Panc1 (cell line): ENCODE measurements around the gene NHSL1. TPM values are rescaled to one million over a fixed set of nuclear protein-coding genes. Genes with fewer than 3 reads are reported as not detected.

Source experiments
- ATAC-seq: fragments of 200-7000 bp; cut with Tn5 transposase; 2 replicates; pipeline ENCODE4 v1.9.1; 2020; ENCODE audit warnings: mild to moderate bottlenecking, moderate library complexity
- BruUV-seq: library from RNA; stranded (reverse); fragments of 400-500 nt; replicated peaks from 2 replicates; lab custom pipeline; 2021; lab: Mats Ljungman, UMichigan
- CTCF ChIA-PET: fragments of 300-600 bp; sonication (Branson Sonifier 250); formaldehyde crosslinking; loops from one replicate; lab custom pipeline; 2022; ENCODE audit warnings: antibody characterized with exemption; lab: Charles Lee
- POLR2A ChIA-PET: fragments of 300-600 bp; sonication (Branson Sonifier 250); formaldehyde crosslinking; loops from one replicate; lab custom pipeline; 2022; ENCODE audit warnings: antibody characterized with exemption; lab: Charles Lee
- DNase-seq: peaks from one replicate; pipeline ENCODE4 v3.0.0-alpha.2; 2010; ENCODE audit warnings: low read depth, low spot score
- H3K27ac ChIP-seq: 2 replicates; pipeline ENCODE4 v1.5.1; 2011; ENCODE audit warnings: mild to moderate bottlenecking, low read length, inconsistent platforms
- H3K27me3 ChIP-seq: fragments of 200-500 bp; sonication (Bioruptor generic); 2 replicates; pipeline ENCODE4 v1.6.0; 2014; ENCODE audit warnings: low read length, inconsistent platforms; ENCODE audit not compliant: control insufficient read depth, insufficient read depth
- H3K36me3 ChIP-seq: fragments of 200-500 bp; sonication (Bioruptor generic); 2 replicates; pipeline ENCODE4 v1.5.1; 2014; ENCODE audit warnings: inconsistent platforms, mild to moderate bottlenecking, low read length, moderate library complexity; ENCODE audit not compliant: control insufficient read depth, insufficient read depth
- H3K4me1 ChIP-seq: 2 replicates; pipeline ENCODE4 v1.5.1; 2011; ENCODE audit warnings: inconsistent platforms, mild to moderate bottlenecking, low read length, moderate library complexity; ENCODE audit not compliant: control insufficient read depth, insufficient read depth
- H3K4me3 ChIP-seq, 2 experiments: 2 replicates each; pipeline ENCODE4 v1.5.1; 2011 to 2012; ENCODE audit warnings: low read depth in 2 of 2, low read length in 2 of 2, mild to moderate bottlenecking in 2 of 2, inconsistent platforms in 1 of 2, moderate library complexity in 1 of 2
- H3K9me3 ChIP-seq: fragments of 200-500 bp; sonication (Bioruptor generic); 2 replicates; pipeline ENCODE4 v1.5.1; 2014; ENCODE audit warnings: low read depth, mild to moderate bottlenecking, inconsistent platforms, low read length, moderate library complexity; ENCODE audit not compliant: control insufficient read depth, insufficient read depth
- CTCF ChIP-seq: fragments of 450-650 bp; IDR thresholded peaks from 2 replicates; pipeline ENCODE4 v1.5.1; 2017; ENCODE audit warnings: mild to moderate bottlenecking
- POLR2AphosphoS5 ChIP-seq: IDR thresholded peaks from 2 replicates; pipeline ENCODE4 v1.6.1; 2012; ENCODE audit warnings: mild to moderate bottlenecking, low read depth, low read length, moderate library complexity
- REST ChIP-seq, 2 experiments: IDR thresholded peaks; 2 replicates each; pipeline ENCODE4 v1.6.1; 2011 to 2012; ENCODE audit warnings: low read depth in 2 of 2, control low read depth in 1 of 2, low read length in 1 of 2, mild to moderate bottlenecking in 1 of 2, moderate library complexity in 1 of 2; ENCODE audit not compliant: insufficient read depth in 1 of 2
- SIN3A ChIP-seq: IDR thresholded peaks from 2 replicates; pipeline ENCODE4 v1.6.1; 2012; ENCODE audit warnings: low read depth, mild to moderate bottlenecking, low read length, moderate library complexity, borderline replicate concordance; ENCODE audit not compliant: insufficient read depth
- TCF7L2 ChIP-seq: IDR thresholded peaks from 2 replicates; pipeline ENCODE4 v1.6.1; 2011; ENCODE audit warnings: mild to moderate bottlenecking, low read depth, low read length, inconsistent platforms
- in situ Hi-C: cut with HindIII; loops from 2 replicates; pipeline ENCODE4 v1.10.0; 2016; ENCODE audit warnings: low sequenced_read_pairs, low pct_unique_long_range_greater_than_20kb
- intact Hi-C: fragments of 100-400 bp; cut with micrococcal nuclease; formaldehyde crosslinking; loops from one replicate; pipeline ENCODE4 v1.10.0; 2022; ENCODE audit not compliant: unreplicated experiment
- total RNA-seq: library from RNA; stranded (reverse); gene quantifications from one replicate; pipeline ENCODE4 v1.2.1, GENCODE V29; 2021; ENCODE audit not compliant: unreplicated experiment

The NHSL1 gene
- total RNA-seq, 1 experiment from 2014 or later, result 20.6 TPM

DNA sequence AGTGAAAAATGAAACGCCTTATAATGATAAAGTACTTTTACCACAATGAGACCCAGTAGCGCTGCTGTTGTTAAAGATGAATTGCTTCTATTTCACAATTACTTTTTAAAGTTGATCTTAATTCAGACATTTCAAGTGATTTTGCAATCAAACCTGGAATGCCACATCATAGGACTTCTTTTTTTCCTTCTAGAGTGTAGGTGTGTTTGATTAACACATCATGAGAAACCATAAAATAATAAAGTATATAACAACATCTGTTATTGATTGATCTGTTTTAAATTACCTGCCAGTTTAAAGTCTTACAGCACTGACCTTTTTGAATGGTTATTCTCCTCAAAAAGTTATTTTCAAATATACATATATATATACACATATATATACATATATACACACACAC, 56.6 kb downstream of the NHSL1 start:
- Histone ChIP-seq H3K4me3 (no peak overlapping the region), H3K4me1 (no peaks in the 10 kb centered on the region), H3K36me3 (no peaks in the 10 kb centered on the region; the same call in 1 of the 2 replicates), H3K27me3 (no peaks in the 10 kb centered on the region), H3K27ac (no peak overlapping the region), H3K9me3 (no peaks in the 10 kb centered on the region)
- POLR2A ChIA-PET, result no interaction called here
- CTCF ChIA-PET, result no interaction called here
- in situ Hi-C loops (no loop called here), intact Hi-C loops (no loop called here)
- TF ChIP-seq POLR2AphosphoS5, result no peak
- TF ChIP-seq REST (IDR thresholded peaks at IDR 0.05; ENCODE audit: insufficient read depth in 1 of 2, low read depth in 2 of 2, low read length in 1 of 2), result no peak
- TF ChIP-seq TCF7L2, result no peak
- TF ChIP-seq CTCF, result no peak
- no peak for TF ChIP-seq SIN3A
- DNase-seq, result no peak
- no peak for ATAC-seq
- BruUV-seq, result no TSS peak

GRCh38 chr6:138441965-138442364, 57.3 kb downstream of the NHSL1 start:
- TF ChIP-seq TCF7L2 (no peak), SIN3A (no peak), CTCF (no peak), POLR2AphosphoS5 (no peak), REST (IDR thresholded peaks at IDR 0.05; ENCODE audit: insufficient read depth in 1 of 2, low read depth in 2 of 2, low read length in 1 of 2) (no peak)
- no peaks in the 10 kb centered on the region for H3K4me1 ChIP-seq
- intact Hi-C loops, result no loop called here
- ChIA-PET POLR2A (no interaction called here), CTCF (no interaction called here)
- ATAC-seq, result no peak
- H3K9me3 ChIP-seq, result no peaks in the 10 kb centered on the region
- no TSS peak for BruUV-seq
- H3K27ac ChIP-seq, result no peak overlapping the region
- in situ Hi-C loops, result no loop called here
- H3K4me3 ChIP-seq, result no peak overlapping the region
- DNase-seq, result no peak
- H3K27me3 ChIP-seq, result no peaks in the 10 kb centered on the region
- H3K36me3 ChIP-seq, result no peaks in the 10 kb centered on the region; the same call in 1 of the 2 replicates
